ENCODE measurements around the gene GPR63. TPM values are rescaled to one million over a fixed set of nuclear protein-coding genes. Genes with fewer than 3 reads are reported as not detected.

GPR63 gene
- total RNA-seq, 1 experiment from 2014 or later: 2.7 TPM

DNA sequence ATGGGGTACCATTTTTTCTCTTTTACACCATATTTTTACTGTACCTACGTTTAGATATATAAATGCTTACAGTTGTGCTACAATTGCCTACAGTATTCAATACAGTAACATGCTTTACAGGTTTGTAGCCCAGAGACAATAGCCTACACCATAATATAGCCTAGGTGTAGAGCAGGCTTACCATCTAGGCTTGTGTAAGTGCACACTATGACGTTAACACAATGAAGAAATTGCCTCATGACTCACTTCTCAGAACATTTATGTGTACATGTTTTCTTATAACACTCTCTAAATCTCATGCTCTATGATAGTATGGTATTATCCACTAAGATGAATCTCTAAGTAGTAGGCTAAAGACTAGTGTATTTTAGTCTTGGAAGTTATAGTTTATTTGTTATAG, 13.5 kb downstream of the GPR63 start:
- no peaks in the 10 kb centered on the region for H3K9me3 Mint-ChIP-seq (ENCODE audit: low read depth, unreplicated experiment)
- BruUV-seq (replicated peaks): no TSS peak
- H3K27ac Mint-ChIP-seq (ENCODE audit: unreplicated experiment): no peak overlapping the region
- no peak overlapping the region for H3K4me3 Mint-ChIP-seq (ENCODE audit: low read depth, unreplicated experiment)
- no peaks in the 10 kb centered on the region for H3K4me1 Mint-ChIP-seq (ENCODE audit: low read depth, unreplicated experiment)
- TF ChIP-seq, protein P1, sequence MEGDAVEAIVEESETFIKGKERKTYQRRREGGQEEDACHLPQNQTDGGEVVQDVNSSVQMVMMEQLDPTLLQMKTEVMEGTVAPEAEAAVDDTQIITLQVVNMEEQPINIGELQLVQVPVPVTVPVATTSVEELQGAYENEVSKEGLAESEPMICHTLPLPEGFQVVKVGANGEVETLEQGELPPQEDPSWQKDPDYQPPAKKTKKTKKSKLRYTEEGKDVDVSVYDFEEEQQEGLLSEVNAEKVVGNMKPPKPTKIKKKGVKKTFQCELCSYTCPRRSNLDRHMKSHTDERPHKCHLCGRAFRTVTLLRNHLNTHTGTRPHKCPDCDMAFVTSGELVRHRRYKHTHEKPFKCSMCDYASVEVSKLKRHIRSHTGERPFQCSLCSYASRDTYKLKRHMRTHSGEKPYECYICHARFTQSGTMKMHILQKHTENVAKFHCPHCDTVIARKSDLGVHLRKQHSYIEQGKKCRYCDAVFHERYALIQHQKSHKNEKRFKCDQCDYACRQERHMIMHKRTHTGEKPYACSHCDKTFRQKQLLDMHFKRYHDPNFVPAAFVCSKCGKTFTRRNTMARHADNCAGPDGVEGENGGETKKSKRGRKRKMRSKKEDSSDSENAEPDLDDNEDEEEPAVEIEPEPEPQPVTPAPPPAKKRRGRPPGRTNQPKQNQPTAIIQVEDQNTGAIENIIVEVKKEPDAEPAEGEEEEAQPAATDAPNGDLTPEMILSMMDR (IDR thresholded peaks at IDR 0.05; ENCODE audit: unreplicated experiment): no peak
- intact Hi-C loops (cut with micrococcal nuclease; ENCODE audit: unreplicated experiment): no loop called here
- H3K36me3 Mint-ChIP-seq (ENCODE audit: insufficient read depth, unreplicated experiment): no peaks in the 10 kb centered on the region
- H3K27me3 Mint-ChIP-seq (ENCODE audit: unreplicated experiment): no peaks in the 10 kb centered on the region
- CTCF ChIA-PET: no interaction called here
- no peak for DNase-seq

DNA sequence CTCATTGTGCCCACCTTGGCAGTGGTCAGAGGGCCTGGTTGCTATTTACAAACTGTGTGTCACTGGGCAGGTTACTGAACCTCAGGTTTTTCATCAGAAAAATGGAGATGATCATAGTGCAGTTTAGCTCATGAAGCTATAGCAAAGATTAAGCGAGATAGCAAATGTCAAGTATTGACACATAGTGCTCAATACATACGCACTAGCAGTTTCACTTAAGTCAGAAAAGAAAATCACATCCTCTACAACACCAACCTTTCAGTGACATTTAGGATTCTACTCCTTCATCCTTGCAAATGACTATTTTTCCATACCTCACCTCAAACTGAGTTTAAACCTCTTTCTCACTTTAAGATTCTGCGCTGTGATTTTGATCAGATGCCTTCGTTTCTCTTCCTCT, 16.2 kb downstream of the GPR63 start:
- CTCF ChIA-PET: interaction anchor here (0.6 kb wide), 1 partner anchor 369 kb away, joined by 6 read pairs; no protein-coding TSS in a partner anchor
- no peaks in the 10 kb centered on the region for H3K27me3 Mint-ChIP-seq (ENCODE audit: unreplicated experiment)
- no peaks in the 10 kb centered on the region for H3K36me3 Mint-ChIP-seq (ENCODE audit: insufficient read depth, unreplicated experiment)
- DNase-seq: no peak
- no peak overlapping the region for H3K4me3 Mint-ChIP-seq (ENCODE audit: low read depth, unreplicated experiment)
- BruUV-seq (replicated peaks): no TSS peak
- TF ChIP-seq, protein P1 (IDR thresholded peaks at IDR 0.05; ENCODE audit: unreplicated experiment): no peak
- intact Hi-C loops (cut with micrococcal nuclease; ENCODE audit: unreplicated experiment): no loop called here
- H3K9me3 Mint-ChIP-seq (ENCODE audit: low read depth, unreplicated experiment): no peaks in the 10 kb centered on the region
- no peaks in the 10 kb centered on the region for H3K4me1 Mint-ChIP-seq (ENCODE audit: low read depth, unreplicated experiment)
- no peak overlapping the region for H3K27ac Mint-ChIP-seq (ENCODE audit: unreplicated experiment)

DNA sequence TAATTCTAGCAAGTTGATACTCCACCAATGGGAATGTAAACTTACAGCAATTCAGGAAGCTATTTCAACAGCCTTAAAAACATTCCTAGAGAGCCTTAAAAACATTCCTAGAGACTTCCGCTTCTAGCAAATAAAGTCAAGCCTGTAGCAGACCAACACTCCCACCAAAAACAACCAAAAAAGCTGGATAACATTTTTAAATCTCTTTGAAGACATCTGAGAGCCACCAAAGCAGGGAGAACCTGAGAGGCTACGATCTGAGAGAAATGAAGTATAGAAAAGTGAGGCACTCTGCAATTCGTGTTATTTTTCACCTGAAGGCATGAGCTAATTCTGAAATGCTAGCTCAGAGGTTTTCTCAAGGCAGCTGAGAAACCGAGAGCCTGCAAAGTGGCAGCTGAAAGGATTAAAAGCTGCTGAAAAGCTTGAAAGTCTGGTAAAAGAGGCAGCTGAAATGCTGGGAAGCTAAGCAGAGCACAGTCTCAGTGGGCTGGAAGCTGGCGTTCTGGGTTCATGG, 20.9 kb downstream of the GPR63 start:
- no peaks in the 10 kb centered on the region for H3K36me3 Mint-ChIP-seq (ENCODE audit: insufficient read depth, unreplicated experiment)
- CTCF ChIA-PET: no interaction called here
- TF ChIP-seq, protein P1 (IDR thresholded peaks at IDR 0.05; ENCODE audit: unreplicated experiment): no peak
- no peak overlapping the region for H3K27ac Mint-ChIP-seq (ENCODE audit: unreplicated experiment)
- H3K4me3 Mint-ChIP-seq (ENCODE audit: low read depth, unreplicated experiment): no peak overlapping the region
- H3K27me3 Mint-ChIP-seq (ENCODE audit: unreplicated experiment): no peaks in the 10 kb centered on the region
- intact Hi-C loops (cut with micrococcal nuclease; ENCODE audit: unreplicated experiment): no loop called here
- H3K9me3 Mint-ChIP-seq (ENCODE audit: low read depth, unreplicated experiment): no peaks in the 10 kb centered on the region
- no peak for DNase-seq
- no peaks in the 10 kb centered on the region for H3K4me1 Mint-ChIP-seq (ENCODE audit: low read depth, unreplicated experiment)
- BruUV-seq (replicated peaks): no TSS peak

DNA sequence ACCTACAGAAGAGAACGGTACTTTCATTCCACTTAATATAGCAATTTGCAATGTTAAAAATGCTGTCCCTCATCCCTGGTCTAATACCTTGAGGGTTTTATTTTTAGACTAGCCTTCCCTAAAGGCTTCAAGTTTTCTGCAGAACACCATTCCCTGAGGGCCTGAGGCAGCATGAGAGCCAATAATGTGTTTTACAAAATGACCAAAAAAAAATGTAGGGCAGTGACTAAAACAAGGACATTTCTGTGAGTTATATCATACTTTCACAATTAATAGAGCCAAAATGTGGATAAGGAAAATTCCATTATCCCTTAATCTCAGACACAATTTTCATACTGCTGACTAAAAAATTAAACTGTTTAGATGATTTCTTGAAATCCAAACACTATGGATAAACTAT, 22.7 kb downstream of the GPR63 start:
- Mint-ChIP-seq H3K27ac (ENCODE audit: unreplicated experiment) (no peak overlapping the region), H3K4me3 (ENCODE audit: low read depth, unreplicated experiment) (no peak overlapping the region), H3K27me3 (ENCODE audit: unreplicated experiment) (no peaks in the 10 kb centered on the region), H3K36me3 (ENCODE audit: insufficient read depth, unreplicated experiment) (no peaks in the 10 kb centered on the region), H3K9me3 (ENCODE audit: low read depth, unreplicated experiment) (no peaks in the 10 kb centered on the region), H3K4me1 (ENCODE audit: low read depth, unreplicated experiment) (peaks cover 3% of the 10 kb centered on the region)
- intact Hi-C loops (cut with micrococcal nuclease; ENCODE audit: unreplicated experiment): no loop called here
- CTCF ChIA-PET: no interaction called here
- TF ChIP-seq, protein P1 (IDR thresholded peaks at IDR 0.05; ENCODE audit: unreplicated experiment): no peak
- no peak for DNase-seq
- no TSS peak for BruUV-seq (replicated peaks)

Data from Calu3 (cell line).